Measurements from ENCODE around the gene THAP3.
A peak's percentile ranks its signal among the peaks of the same experiment; 100 is the strongest.

Gene THAP3

DNA sequence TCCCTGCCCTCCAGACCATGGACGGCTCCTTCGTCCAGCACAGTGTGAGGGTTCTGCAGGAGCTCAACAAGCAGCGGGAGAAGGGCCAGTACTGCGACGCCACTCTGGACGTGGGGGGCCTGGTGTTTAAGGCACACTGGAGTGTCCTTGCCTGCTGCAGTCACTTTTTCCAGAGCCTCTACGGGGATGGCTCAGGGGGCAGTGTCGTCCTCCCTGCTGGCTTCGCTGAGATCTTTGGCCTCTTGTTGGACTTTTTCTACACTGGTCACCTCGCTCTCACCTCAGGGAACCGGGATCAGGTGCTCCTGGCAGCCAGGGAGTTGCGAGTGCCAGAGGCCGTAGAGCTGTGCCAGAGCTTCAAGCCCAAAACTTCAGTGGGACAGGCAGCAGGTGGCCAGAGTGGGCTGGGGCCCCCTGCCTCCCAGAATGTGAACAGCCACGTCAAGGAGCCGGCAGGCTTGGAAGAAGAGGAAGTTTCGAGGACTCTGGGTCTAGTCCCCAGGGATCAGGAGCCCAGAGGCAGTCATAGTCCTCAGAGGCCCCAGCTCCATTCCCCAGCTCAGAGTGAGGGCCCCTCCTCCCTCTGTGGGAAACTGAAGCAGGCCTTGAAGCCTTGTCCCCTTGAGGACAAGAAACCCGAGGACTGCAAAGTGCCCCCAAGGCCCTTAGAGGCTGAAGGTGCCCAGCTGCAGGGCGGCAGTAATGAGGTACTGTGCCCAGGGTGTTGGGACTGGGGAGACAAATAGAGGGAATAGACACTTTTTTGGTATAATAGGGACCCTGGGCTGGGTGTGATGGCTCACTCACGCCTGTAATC, 43.9 kb upstream of the THAP3 start:
- no peak overlapping the region for H2AK5ac ChIP-seq (ENCODE audit: low read length)
- H3K27me3 ChIP-seq (ENCODE audit: insufficient read depth, low read length, poor library complexity) = no peaks in the 10 kb centered on the region
- no peak overlapping the region for H2BK5ac ChIP-seq (ENCODE audit: low read length)
- no peak overlapping the region for H2BK15ac ChIP-seq (replicated peaks; ENCODE audit: low read depth)
- WGBS (ENCODE audit: extremely low coverage, insufficient coverage, low lambda C conversion rate) = no CpG with 5 or more reads among the region's 19 CpGs
- H3K36me3 ChIP-seq (ENCODE audit: control insufficient read depth, insufficient read depth, low read length) = no peaks in the 10 kb centered on the region
- no peak overlapping the region for H2BK120ac ChIP-seq (ENCODE audit: low read depth, low read length)
- peak overlapping the region; percentile 69 for H3K4me3 ChIP-seq (ENCODE audit: low read length)
- no peak overlapping the region for H3K23ac ChIP-seq (ENCODE audit: low read length)
- peaks cover 3% of the 10 kb centered on the region for H3K4me1 ChIP-seq (ENCODE audit: control insufficient read depth, low read depth, low read length)
- H3K79me2 ChIP-seq (ENCODE audit: control insufficient read depth, insufficient read depth, low read length) = peaks cover 3% of the 10 kb centered on the region
- no peak overlapping the region for H3K4ac ChIP-seq (ENCODE audit: low read depth, low read length)
- no peak overlapping the region for H4K5ac ChIP-seq (ENCODE audit: low read length)
- peak overlapping the region; percentile 88 for H3K56ac ChIP-seq (ENCODE audit: low read length)
- peaks cover 8% of the 10 kb centered on the region for H3K79me1 ChIP-seq (ENCODE audit: low read length)
- no peak overlapping the region for H3K18ac ChIP-seq (ENCODE audit: low read length)
- no peak overlapping the region for H4K8ac ChIP-seq (ENCODE audit: low read depth, low read length)
- peak overlapping the region; percentile 81 for H3K9ac ChIP-seq (ENCODE audit: low read length)
- no peak overlapping the region for H3K27ac ChIP-seq (ENCODE audit: low read depth, low read length)
- DNase-seq = peak; percentile 46
- H3K4me2 ChIP-seq (ENCODE audit: low read length) = peak overlapping the region; percentile 66

DNA sequence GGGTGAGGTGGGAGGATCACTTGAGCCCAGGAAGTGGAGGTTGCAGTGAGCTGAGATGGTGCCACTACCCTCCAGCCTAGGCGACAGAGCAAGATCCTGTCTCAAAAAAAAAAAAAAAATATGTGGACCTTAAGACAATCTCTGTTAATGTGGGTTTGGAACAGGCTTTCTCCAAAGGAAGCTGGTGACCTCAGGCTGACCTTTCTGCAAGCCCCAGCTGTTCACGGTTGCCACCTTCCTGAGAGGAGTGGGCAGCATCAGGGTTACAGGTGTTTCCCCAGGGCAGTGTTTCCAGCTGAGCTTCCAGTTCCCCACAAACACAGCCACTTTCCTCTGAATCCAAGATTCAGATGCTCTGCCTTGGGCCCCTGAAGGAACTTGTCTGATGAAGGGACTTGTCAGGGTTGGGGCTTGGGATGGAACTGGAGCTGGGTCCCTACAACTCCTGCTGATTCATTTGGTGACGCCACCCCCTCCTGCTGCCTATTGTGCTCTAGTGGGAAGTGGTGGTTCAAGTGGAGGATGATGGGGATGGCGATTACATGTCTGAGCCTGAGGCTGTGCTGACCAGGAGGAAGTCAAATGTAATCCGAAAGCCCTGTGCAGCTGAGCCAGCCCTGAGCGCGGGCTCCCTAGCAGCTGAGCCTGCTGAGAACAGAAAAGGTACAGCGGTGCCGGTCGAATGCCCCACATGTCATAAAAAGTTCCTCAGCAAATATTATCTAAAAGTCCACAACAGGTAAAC, 42.9 kb upstream of the THAP3 start:
- Histone ChIP-seq H3K56ac (ENCODE audit: low read length) (no peak overlapping the region), H3K36me3 (ENCODE audit: control insufficient read depth, insufficient read depth, low read length) (no peaks in the 10 kb centered on the region), H3K4me1 (ENCODE audit: control insufficient read depth, low read depth, low read length) (peaks cover 3% of the 10 kb centered on the region), H4K8ac (ENCODE audit: low read depth, low read length) (no peak overlapping the region), H3K79me1 (ENCODE audit: low read length) (peaks cover 8% of the 10 kb centered on the region), H3K27ac (ENCODE audit: low read depth, low read length) (no peak overlapping the region), H3K4me2 (ENCODE audit: low read length) (no peak overlapping the region), H3K4me3 (ENCODE audit: low read length) (no peak overlapping the region), H3K79me2 (ENCODE audit: control insufficient read depth, insufficient read depth, low read length) (peaks cover 3% of the 10 kb centered on the region), H3K18ac (ENCODE audit: low read length) (no peak overlapping the region), H4K5ac (ENCODE audit: low read length) (no peak overlapping the region), H2AK5ac (ENCODE audit: low read length) (no peak overlapping the region), H2BK5ac (ENCODE audit: low read length) (no peak overlapping the region), H3K9ac (ENCODE audit: low read length) (no peak overlapping the region), H3K23ac (ENCODE audit: low read length) (no peak overlapping the region), H3K27me3 (ENCODE audit: insufficient read depth, low read length, poor library complexity) (no peaks in the 10 kb centered on the region), H2BK120ac (ENCODE audit: low read depth, low read length) (no peak overlapping the region), H3K4ac (ENCODE audit: low read depth, low read length) (no peak overlapping the region), H2BK15ac (replicated peaks; ENCODE audit: low read depth) (no peak overlapping the region)
- DNase-seq = no peak
- WGBS (ENCODE audit: extremely low coverage, insufficient coverage, low lambda C conversion rate) = no CpG with 5 or more reads among the region's 10 CpGs

DNA sequence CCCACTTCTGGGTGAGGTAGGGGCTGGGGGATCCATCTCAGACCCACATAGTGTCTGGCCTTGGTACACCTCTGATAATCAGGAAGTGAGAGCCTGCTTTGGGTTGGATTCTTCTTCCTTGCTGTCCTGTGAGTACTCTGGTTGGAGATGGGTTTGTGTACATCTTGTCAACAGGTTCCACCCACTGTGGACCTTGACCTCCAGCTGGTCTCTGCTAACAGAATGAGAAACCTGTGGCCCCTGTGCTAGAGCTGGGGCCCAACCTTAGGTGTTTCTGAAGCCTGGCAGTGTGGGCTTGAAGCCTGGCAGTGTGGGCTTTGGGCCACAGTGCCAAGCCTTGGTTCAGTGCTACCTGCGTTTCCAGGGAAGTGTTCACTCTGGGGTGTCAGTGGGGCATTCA, 42.3 kb upstream of the THAP3 start:
- H3K18ac ChIP-seq (ENCODE audit: low read length) = no peak overlapping the region
- no peak overlapping the region for H2AK5ac ChIP-seq (ENCODE audit: low read length)
- H3K4me3 ChIP-seq (ENCODE audit: low read length) = no peak overlapping the region
- DNase-seq = no peak
- H3K27me3 ChIP-seq (ENCODE audit: insufficient read depth, low read length, poor library complexity) = no peaks in the 10 kb centered on the region
- no peak overlapping the region for H3K9ac ChIP-seq (ENCODE audit: low read length)
- H3K4me1 ChIP-seq (ENCODE audit: control insufficient read depth, low read depth, low read length) = peaks cover 3% of the 10 kb centered on the region
- no peak overlapping the region for H3K56ac ChIP-seq (ENCODE audit: low read length)
- H2BK120ac ChIP-seq (ENCODE audit: low read depth, low read length) = no peak overlapping the region
- no CpG with 5 or more reads among the region's 1 CpG for WGBS (ENCODE audit: extremely low coverage, insufficient coverage, low lambda C conversion rate)
- H2BK15ac ChIP-seq (replicated peaks; ENCODE audit: low read depth) = no peak overlapping the region
- no peak overlapping the region for H3K4me2 ChIP-seq (ENCODE audit: low read length)
- no peak overlapping the region for H4K5ac ChIP-seq (ENCODE audit: low read length)
- no peak overlapping the region for H3K23ac ChIP-seq (ENCODE audit: low read length)
- peaks cover 8% of the 10 kb centered on the region for H3K79me1 ChIP-seq (ENCODE audit: low read length)
- no peaks in the 10 kb centered on the region for H3K36me3 ChIP-seq (ENCODE audit: control insufficient read depth, insufficient read depth, low read length)
- H2BK5ac ChIP-seq (ENCODE audit: low read length) = no peak overlapping the region
- no peak overlapping the region for H4K8ac ChIP-seq (ENCODE audit: low read depth, low read length)
- peaks cover 3% of the 10 kb centered on the region for H3K79me2 ChIP-seq (ENCODE audit: control insufficient read depth, insufficient read depth, low read length)
- H3K4ac ChIP-seq (ENCODE audit: low read depth, low read length) = no peak overlapping the region
- no peak overlapping the region for H3K27ac ChIP-seq (ENCODE audit: low read depth, low read length)

DNA sequence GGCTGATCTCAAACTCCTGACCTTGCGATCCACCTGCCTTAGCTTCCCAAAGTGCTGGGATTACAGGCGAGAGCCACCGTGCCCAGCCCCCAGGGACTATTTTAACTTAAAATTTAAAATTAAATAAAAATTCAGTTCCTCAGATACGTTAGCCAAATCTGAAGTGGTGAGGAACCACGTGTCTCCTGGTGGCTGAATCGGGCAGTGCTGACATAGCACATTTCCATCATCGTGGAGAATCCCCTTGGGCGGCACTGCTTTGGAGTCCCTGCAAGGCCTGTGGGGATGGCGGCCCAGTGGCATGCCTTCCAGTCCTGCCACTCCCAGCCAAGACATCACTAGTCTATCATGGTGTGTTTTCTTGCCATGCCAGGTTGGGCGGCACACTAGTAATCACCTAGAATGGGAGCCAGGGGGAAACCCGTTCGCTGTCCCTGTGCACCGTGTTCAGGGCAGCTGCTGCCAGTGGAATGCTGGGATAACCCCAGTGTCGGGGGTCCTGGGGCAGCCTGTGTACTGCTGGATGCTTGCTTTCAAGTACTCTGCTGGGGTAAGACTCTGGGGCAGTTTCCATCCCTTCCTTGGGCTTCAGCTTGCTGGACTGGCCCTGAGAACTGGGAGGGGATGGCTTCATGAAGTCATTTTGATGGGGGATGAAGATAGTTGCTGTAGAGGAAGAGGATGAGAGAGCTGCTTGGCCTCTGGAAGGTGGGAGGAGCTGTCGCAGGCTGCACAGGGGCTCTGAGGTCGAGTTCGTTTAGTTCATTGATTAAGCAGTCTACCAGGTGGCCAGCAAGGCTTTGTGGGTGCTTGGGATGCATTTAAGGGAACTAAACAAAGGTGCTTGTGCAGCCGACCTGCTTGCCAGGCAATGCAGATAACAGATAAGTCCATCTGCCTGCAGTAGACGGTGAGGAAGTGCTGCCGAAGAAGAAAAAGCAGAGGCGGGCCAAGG, 40.3 kb upstream of the THAP3 start:
- Histone ChIP-seq H2BK120ac (ENCODE audit: low read depth, low read length) (no peak overlapping the region), H3K36me3 (ENCODE audit: control insufficient read depth, insufficient read depth, low read length) (no peaks in the 10 kb centered on the region), H3K79me2 (ENCODE audit: control insufficient read depth, insufficient read depth, low read length) (peaks cover 3% of the 10 kb centered on the region), H2BK15ac (replicated peaks; ENCODE audit: low read depth) (no peak overlapping the region), H2AK5ac (ENCODE audit: low read length) (no peak overlapping the region), H3K4me3 (ENCODE audit: low read length) (no peak overlapping the region), H3K4ac (ENCODE audit: low read depth, low read length) (no peak overlapping the region), H3K27me3 (ENCODE audit: insufficient read depth, low read length, poor library complexity) (no peaks in the 10 kb centered on the region), H3K79me1 (ENCODE audit: low read length) (peaks cover 8% of the 10 kb centered on the region), H3K27ac (ENCODE audit: low read depth, low read length) (no peak overlapping the region), H2BK5ac (ENCODE audit: low read length) (no peak overlapping the region), H3K23ac (ENCODE audit: low read length) (no peak overlapping the region), H3K4me2 (ENCODE audit: low read length) (no peak overlapping the region), H3K4me1 (ENCODE audit: control insufficient read depth, low read depth, low read length) (peaks cover under 1% of the 10 kb centered on the region), H3K9ac (ENCODE audit: low read length) (no peak overlapping the region), H3K18ac (ENCODE audit: low read length) (no peak overlapping the region), H4K8ac (ENCODE audit: low read depth, low read length) (no peak overlapping the region), H3K56ac (ENCODE audit: low read length) (no peak overlapping the region), H4K5ac (ENCODE audit: low read length) (no peak overlapping the region)
- no CpG with 5 or more reads among the region's 21 CpGs for WGBS (ENCODE audit: extremely low coverage, insufficient coverage, low lambda C conversion rate)
- no peak for DNase-seq

GRCh38 chr1:6585081-6585722, 39.5 kb upstream of the THAP3 start:
- no peak overlapping the region for H2BK120ac ChIP-seq (ENCODE audit: low read depth, low read length)
- no peak overlapping the region for H2BK5ac ChIP-seq (ENCODE audit: low read length)
- peaks cover 8% of the 10 kb centered on the region for H3K79me1 ChIP-seq (ENCODE audit: low read length)
- H3K27me3 ChIP-seq (ENCODE audit: insufficient read depth, low read length, poor library complexity) = no peaks in the 10 kb centered on the region
- no CpG with 5 or more reads among the region's 12 CpGs for WGBS (ENCODE audit: extremely low coverage, insufficient coverage, low lambda C conversion rate)
- no peaks in the 10 kb centered on the region for H3K4me1 ChIP-seq (ENCODE audit: control insufficient read depth, low read depth, low read length)
- DNase-seq = no peak
- no peak overlapping the region for H4K8ac ChIP-seq (ENCODE audit: low read depth, low read length)
- H3K79me2 ChIP-seq (ENCODE audit: control insufficient read depth, insufficient read depth, low read length) = peaks cover 3% of the 10 kb centered on the region
- H2BK15ac ChIP-seq (replicated peaks; ENCODE audit: low read depth) = no peak overlapping the region
- H3K4me3 ChIP-seq (ENCODE audit: low read length) = no peak overlapping the region
- no peak overlapping the region for H4K5ac ChIP-seq (ENCODE audit: low read length)
- H3K4ac ChIP-seq (ENCODE audit: low read depth, low read length) = no peak overlapping the region
- no peak overlapping the region for H3K4me2 ChIP-seq (ENCODE audit: low read length)
- no peak overlapping the region for H3K23ac ChIP-seq (ENCODE audit: low read length)
- peaks cover under 1% of the 10 kb centered on the region for H3K36me3 ChIP-seq (ENCODE audit: control insufficient read depth, insufficient read depth, low read length)
- H3K18ac ChIP-seq (ENCODE audit: low read length) = no peak overlapping the region
- H3K56ac ChIP-seq (ENCODE audit: low read length) = no peak overlapping the region
- H3K9ac ChIP-seq (ENCODE audit: low read length) = no peak overlapping the region
- no peak overlapping the region for H3K27ac ChIP-seq (ENCODE audit: low read depth, low read length)
- no peak overlapping the region for H2AK5ac ChIP-seq (ENCODE audit: low read length)
